Activated T-helper 9 cell treated with anti-CD3 and anti-CD28 coated beads, Interleukin-2, amount 50 U/mL, for 16 hours (primary cell): ENCODE results near the gene PPARG.
"Not testable (repeated sequence)": the region's sequence is repeated elsewhere in the genome, so short reads cannot be mapped to it uniquely, and the experiment has no call there.

ENCODE experiments used
- DNase-seq: peaks from one replicate; pipeline ENCODE4 v3.0.0-alpha.2; 2020; ENCODE audit warnings: low read depth

PPARG gene

DNA sequence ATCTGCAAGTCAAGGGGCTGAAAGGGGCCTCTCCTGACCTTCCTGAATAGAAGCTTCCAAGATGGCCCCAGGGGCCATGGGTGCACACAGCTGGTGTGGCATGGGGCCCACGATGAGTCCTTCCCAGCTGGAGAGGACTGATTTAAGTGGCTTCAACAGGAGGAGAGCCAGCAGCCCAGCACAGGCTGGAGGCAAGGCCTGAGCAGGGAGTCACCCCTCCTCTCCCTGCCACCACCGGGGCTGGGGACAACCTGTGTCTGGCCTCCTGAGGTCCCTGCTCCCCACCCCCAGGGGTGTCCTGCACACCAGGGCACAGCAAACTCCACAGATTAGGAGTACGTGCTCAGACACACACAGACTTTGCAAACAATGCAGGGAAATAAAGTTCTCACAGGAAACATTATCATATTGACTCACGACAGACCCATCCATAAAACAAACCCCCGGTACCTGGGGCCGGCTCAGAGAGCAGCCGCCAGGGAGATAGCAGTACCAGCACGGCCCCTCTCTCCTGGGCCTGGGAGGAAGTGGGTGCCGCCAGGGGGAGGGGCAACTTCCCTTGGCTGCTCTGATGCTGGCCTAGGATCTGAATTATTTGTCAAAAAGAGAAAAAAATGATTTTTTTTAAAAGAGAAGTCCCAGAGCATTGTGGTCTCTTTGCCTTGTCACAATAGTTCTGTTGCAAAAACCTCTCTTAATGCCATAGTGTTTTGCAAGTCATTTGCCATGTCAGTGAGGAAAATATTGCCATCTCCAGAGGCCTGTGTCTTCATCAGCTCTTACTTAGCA is 173.5 kb downstream of the PPARG start:
- no peak for DNase-seq

DNA sequence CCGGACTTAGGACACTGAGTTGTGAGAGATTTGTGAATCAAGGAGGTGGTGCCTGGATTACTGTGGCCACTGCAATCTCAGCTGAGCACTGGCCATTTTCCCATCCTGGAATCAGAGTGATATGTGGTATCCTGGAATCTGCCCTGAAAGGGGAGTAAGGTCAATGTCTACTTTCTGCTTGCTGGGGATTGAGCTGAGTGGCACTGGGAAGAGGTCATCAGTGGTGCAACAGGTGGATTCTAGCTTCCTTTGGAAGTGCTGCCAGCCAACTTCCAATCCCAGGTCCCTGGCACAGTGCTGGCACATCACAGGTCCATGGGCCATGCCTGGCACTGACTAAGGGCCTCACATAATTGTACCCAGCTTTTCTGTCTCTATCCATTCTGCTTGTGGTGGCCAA is 174.8 kb downstream of the PPARG start:
- no peak for DNase-seq

DNA sequence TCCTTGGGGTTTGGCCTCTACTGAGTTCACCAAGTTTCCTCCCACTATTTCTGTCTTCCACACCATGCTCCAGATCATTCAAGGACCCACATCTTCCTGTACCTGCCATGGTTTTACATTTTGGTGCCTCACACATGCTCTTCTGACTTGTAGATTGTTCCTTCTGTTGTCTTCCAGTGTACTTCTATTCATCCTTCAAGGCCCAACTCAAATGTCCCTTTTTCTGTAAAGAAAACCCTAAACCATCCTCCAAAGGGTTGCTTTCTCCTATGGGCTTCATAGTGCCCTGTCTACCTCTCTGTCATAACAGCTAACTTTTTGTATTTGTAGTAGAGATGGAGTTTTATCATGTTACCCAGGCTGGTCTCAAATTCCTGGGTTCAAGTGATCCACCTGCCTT is 175.3 kb downstream of the PPARG start:
- DNase-seq = no peak

DNA sequence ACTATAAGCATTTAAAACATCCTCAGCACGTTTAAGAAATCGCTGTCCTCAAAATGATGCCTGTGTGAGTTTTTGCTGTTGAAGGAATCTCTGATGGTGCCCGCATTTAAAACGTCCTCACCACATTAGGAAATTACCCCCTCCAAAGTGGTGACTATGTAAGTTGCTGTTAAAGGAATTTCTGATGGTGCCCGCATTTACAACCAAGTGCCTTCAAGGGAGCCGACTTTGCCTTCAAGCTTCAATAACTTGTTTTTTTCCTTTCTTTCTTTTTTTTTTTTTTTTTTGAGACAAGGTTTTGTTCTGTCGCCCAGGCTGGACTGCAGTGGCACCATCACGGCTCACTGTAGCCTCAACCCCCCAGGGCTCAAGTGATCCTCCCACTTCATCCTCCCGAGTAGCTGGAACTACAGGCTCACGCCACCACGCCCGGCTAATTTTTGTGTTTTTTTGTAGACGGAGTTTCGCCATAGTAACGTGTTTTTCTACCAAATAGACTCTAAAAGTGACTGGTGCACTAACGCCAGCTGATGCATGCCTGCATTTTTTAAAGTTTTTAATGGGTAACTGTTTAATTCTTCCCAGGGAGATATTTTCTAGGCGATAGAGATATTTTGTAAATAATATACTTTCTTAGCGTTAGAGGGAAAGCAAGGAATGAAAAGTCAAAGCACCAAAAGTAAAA is 176.4 kb downstream of the PPARG start:
- DNase-seq = no peak

DNA sequence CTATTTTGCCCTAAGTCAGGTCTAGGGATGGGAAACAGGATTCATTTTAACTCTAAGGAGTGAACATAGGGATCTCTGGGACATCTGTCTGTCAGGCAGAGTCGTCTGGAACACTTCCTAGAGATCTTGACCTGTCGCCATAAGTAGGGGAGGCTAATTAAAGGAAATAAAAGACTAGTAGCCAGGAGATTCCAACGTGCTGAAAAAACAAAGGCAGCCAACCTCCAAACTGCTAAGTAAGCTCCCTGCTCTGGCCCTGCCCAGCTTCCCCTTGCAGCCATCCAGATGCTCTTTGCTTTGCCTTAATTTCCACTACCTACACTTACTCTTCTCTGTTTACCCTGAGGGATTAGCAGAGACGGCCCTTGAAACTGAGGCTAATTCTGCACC is 177.0 kb downstream of the PPARG start:
- DNase-seq = no peak

DNA sequence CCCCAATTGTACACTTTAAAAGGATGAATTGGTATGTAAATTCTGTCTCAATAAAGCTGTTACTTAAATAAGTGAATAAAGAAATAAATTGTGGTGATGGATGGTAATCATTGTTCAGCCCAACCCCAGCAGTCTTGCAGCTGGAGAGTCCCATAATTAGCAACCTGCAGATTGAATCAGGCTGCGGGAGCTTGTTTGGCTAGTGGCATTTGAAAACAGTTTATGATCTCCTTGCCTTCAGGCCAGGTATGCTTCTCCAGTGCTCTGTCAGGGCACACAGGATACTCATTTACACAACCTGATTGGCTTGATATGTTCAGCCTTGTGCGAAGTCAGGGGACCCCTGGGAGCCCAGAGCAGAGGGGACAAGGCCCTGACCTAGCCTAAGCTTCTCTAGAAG is 178.9 kb downstream of the PPARG start:
- no peak for DNase-seq

DNA sequence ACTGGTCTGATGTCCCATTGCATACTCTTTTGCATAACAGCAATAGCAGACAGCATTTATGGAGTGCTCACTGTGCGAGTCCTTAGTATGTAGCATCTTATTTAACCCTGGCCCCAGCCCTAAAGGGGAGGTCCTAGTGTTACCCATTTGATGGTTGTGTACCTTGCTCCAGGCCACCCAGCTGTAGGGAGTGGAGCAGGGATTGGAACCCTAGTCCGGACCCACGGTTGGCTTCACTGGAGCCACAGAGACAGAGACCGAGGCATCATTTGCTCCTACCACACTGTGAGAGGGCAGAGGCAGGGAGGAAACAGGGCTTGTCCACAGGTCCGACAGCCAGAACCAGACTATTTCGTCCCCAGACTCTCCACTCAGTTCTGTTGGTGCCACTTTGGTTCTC is 179.4 kb downstream of the PPARG start:
- no peak for DNase-seq

DNA sequence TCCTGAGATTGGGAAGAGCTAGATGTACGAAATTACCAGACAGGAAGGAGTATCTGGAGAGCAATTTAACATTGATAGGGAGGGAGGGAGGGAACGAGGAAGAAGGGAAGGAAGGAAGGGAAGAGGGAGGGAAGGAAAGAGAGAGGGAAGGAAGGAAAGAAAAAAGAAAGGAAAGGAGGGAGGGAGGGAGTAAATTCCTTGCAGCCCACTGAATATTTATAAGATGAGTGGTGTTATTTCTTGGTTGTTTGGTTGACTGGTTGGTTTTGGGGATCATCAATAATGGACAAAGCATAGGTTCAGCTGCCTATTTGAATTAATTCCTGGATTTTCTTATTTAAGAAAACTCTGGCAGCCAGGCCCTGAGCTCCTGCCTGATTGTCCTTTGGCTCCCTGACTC is 179.9 kb downstream of the PPARG start:
- DNase-seq = no peak

DNA sequence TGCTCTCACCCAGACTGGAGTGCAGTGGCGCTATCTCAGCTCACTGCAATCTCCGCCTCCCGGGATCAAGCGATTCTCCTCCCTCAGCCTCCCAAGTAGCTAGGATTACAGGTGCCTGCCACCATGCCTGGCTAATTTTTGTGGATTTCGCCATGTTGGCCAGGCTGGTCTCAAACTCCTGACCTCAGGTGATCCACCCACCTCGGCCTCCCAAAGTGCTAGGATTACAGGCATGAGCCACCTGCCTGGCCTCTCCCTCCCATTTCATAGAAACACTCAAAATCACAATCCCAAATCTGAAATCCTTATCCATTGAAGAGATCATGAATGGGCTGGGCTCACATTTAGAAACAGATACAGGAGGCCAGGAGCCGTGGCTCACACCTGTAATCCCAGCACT is 180.4 kb downstream of the PPARG start:
- not testable (repeated sequence) for DNase-seq

DNA sequence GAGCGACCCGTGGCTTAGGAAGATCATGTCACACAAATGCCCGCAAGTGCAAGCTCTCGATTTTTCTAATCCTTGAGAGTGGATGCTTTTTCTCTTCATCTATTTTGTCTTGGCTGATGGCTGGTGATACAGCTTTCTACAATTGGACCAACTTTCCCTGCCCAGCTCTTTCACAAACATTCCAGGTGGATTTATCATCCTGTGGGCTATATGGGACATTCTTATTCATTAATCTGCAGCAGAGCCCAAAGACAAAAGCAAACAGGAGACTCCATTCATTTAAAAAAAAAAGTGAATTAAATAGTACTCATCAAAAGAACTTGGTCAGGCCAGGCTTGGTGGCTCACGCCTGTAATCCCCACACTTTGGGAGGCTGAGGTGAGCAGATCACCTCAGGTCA is 181.2 kb downstream of the PPARG start:
- no peak for DNase-seq

DNA sequence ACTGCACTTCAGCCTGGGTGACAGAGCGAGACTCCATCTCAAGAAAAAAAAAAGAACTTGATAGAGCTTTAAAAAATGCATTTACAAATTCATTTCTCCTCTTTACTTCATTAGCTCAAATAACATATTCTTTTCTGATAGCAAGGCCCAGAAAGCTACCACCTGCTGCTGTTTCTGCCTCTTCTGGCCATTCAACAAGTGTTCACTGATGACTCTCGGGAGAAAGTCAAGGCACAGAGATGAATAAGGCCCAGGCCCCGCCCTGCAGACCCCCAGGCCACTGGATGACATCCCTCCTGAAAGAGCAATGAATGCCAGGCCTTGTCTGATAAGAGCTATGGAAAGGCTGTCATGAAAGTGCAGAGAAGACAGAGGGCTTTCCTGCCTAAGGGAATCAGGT is 181.8 kb downstream of the PPARG start:
- no peak for DNase-seq

DNA sequence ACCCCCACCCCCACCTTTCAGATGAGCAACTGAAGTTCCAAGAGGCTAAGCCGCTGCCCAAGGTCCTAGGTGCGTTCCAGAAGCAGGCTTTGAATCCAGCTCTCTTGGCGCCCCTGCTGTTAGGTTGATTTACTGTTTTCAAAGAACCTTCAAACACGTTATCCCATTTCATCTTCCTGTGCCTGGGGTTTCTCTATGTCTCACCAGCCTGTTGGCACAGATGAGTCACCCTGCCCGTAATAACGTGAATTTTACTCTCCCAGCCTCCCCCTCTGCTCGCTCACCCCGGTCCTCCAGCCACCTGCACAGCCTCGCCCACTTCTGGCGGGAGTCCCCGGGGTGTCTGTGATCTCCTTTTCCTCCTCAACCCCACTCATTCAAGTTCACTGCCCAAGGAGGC is 182.4 kb downstream of the PPARG start:
- peak; percentile 37 for DNase-seq

DNA sequence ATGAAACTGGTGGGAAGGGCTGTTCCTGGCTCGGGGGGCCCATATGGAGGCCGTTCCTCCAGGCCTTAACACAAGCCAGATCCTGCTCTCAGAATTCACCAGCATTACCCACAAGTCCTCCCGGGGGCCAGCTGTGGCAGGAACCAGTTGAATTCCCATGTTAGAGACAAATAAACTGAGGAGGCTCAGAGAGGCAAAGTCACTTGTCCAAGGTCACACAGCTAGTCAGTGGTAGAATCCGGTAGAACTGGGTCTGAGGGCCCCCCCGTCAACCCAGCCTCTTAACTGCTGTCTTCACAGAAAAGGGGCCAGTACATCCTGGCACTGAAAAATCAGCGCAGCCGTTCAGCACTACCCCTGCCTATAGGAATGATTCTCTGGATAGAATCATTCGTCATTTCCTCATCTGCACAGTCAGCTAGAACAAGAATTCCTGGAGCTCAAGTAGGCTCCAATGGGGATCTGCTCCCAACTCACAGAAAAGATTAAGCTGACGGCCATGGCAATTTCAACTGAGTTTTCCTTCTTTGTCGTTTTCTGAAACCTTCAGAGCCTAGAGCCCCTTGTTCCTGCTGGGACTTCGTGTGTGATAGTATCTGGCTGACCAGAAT is 183.2 kb downstream of the PPARG start:
- no peak for DNase-seq

DNA sequence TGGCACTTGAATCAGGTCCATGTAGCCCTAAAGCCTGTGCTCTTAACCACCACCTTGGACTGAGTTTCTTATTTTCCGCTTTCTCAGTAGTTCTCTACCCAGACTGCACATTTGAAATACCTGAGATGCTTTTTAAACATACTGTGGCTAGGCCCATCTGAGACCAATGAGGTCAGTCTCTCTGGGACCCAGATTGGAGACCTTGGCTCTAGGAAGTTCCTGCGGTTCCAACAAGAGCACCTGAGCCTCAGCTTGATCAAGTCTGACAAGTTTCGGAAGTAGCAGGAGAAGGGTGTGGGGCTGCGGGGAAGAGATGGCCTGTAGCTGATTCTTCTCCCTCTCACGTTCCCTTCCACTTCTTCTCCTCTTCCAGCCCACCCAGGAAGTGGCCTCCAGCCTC is 183.9 kb downstream of the PPARG start:
- no peak for DNase-seq

DNA sequence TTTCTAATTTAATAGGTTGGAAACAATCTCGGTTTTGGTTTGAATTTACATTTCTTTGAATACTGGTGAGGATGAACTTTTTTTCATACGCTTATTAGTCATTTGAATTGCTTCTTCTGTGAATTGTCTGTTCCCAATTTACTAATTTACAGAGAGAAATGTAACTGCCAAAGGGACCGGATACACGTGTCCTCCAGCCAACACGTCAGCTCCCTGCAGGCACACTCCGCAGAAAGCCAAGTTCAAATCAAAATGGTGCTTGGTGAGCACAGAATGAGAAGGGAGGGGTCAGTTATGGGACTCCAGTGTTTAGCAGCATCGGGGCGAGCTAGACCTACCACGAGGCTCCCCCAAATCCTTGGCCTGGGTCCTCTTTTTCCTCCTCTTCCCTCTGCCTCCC is 184.6 kb downstream of the PPARG start:
- DNase-seq = no peak

DNA sequence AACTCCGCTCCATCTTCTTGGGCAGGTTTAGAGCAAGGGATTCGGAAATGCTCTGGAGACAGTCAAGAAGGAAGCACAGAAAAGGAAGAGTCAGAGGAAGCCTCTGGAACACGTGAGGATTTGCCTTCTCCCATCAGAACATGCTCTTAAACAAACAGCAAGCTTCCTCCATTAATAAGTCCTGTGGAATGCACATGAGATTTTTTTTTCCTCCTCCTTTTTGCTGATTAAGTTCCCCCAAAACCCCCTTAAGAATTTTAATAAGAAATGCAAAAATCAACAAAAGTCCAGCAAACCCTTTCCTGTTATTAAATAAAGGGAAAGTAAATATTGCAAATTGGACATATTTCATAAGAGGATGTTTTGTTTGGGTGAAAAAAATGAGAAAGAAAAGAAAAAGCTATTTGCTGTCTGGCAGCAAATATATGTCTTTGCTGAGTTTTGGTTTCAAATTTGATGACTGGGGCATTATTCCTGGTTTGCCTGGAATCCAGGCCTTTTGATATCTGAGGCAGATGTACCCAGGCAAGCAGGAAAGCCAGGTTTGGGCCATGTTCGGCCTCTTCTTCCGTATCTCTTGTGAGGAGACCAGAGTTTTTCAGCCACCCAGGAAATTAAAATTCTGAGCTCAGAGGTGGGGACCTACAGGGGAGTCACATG is 187.5 kb downstream of the PPARG start:
- DNase-seq = no peak

DNA sequence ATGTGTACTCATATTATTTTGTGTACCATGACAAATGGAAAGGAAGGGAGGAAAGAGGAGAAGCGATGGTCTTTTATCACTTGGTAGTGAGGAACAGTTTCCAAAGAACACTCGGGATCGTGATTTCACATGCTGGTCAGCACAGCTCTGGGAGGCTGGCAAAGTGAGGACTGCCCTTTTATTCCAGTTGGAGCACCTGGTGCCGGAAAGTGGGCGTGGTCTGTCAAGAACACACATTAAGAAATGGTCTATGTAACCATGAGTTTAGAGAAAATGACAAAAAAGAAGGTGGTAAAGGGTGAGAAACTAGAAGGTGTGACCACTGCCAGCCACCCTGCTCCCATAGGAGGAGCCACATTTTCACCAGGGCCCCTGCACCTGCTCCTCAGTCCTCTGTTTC is 188.4 kb downstream of the PPARG start:
- DNase-seq = no peak

DNA sequence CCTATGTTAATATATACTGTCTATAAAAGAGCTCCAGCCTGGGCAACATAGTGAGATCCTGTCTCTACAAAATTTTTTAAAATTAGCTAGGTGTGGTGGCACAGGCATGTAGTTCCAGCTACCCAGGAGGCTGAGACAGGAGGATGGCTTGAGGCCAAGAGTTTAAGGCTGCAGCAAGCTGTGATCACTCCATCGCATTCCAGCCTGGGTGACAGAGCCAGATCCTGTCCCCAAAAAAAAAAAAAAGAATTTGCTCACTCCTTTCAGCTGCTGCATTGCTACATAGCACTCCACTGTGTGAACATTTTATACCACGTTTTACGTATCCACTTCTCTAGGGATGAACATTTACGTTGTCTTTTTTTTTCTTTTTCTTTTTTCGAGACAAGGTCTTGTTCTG is 189.5 kb downstream of the PPARG start:
- no peak for DNase-seq

DNA sequence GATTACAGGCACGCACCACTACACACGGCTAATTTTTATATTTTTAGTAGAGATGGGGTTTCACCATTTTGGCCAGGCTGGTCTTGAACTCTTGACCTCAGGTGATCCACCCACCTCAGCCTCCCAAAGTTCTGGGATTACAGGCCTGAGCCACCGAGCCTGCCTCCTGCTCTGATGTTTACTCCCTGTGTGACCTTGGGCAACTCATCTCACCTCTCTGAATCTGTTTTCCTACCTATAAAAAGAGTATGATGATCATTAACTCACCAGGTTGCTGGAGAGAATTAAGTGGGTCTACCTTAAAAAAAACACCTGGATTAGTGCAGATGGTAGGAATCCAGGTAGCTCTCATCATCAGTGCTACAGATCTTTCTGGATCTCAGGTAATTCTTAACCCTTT is 190.3 kb downstream of the PPARG start:
- not testable (repeated sequence) for DNase-seq

DNA sequence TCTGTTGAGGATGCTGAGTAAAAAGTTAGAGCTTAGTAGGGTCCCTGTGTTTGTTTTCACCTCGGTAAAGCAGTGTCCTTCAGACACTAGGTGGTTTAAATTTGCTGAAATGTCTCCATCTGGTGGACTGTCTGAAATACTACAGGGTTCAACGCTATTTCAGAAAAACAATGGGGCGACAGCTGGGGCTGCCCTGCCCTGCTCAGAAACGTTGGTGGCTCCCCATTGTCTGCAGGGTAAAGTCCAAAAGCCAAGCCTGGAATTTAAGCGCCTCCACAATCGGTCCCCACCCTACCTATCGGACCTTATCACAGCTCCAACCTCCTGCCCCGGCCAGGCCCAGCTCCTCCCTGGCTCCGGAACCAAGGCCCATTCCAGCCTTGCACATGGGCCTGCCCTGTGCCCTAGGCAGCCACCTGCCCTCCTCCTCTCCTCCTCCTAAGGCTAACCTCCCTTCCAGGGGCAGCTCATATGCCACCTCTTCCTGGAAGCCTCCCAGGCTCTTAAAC is 191.1 kb downstream of the PPARG start:
- no peak for DNase-seq

DNA sequence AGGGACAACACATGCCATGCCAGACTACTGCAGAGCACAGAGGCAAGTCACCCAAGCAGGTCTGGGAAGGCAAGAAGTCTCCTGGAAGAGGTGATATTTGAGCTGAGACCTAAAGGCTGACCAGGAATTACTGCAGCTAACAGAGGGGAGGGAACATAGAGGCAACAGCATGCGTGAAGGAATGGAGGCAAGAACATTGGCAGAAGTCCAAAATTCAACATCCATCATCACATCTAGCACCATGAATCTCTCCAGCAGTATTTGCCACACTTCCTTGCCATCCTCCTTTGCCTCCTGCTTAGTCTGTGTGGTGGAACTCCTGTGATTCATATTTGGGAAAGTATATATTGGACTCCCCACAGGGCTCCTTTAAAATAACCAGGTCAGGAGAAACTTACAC is 194.5 kb downstream of the PPARG start:
- DNase-seq = no peak

DNA sequence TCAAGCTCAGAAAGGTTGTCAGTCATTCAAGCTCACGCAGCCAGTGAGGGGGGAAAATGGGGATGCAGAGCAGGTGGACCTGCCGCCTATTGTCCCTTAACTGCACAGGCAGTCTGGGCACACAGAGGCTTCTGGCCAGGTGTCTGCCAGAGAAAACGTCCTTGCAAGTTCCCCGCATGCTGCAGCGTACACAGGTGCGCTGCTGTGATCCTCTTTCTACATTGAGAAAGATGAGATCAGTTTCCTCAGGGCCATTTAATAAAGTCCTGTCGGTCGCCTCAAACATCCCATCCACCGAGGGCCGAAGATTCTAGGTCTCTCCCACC is 195.0 kb downstream of the PPARG start:
- DNase-seq = no peak
